ENCODE results near the gene CRACDL.
"Not testable (repeated sequence)": the region's sequence is repeated elsewhere in the genome, so short reads cannot be mapped to it uniquely, and the experiment has no call there.

Gene CRACDL

GRCh38 chr2:98907385-98907784, 28.6 kb downstream of the CRACDL start:
- DNase-seq = no peak

- no peak for DNase-seq
Measured at GRCh38 chr2:98903767-98904485, 32.1 kb downstream of the CRACDL start.

- DNase-seq = no peak
Measured at GRCh38 chr2:98903064-98903355, 33.0 kb downstream of the CRACDL start.

GRCh38 chr2:98902209-98903063, 33.6 kb downstream of the CRACDL start:
- DNase-seq = no peak

- no peak for DNase-seq
Measured at GRCh38 chr2:98901702-98902101, 34.3 kb downstream of the CRACDL start.

GRCh38 chr2:98901291-98901690, 34.7 kb downstream of the CRACDL start:
- DNase-seq = no peak

- DNase-seq = no peak
Measured at GRCh38 chr2:98900721-98901120, 35.3 kb downstream of the CRACDL start.

GRCh38 chr2:98899703-98900078, 36.3 kb downstream of the CRACDL start:
- not testable (repeated sequence) for DNase-seq

- no peak for DNase-seq
Measured at GRCh38 chr2:98899041-98899702, 36.9 kb downstream of the CRACDL start.

GRCh38 chr2:98898423-98898841, 37.6 kb downstream of the CRACDL start:
- DNase-seq = no peak

- DNase-seq = no peak
Measured at GRCh38 chr2:98897746-98898145, 38.3 kb downstream of the CRACDL start.

GRCh38 chr2:98896944-98897343, 39.1 kb downstream of the CRACDL start:
- no peak for DNase-seq

GRCh38 chr2:98896416-98896815, 39.6 kb downstream of the CRACDL start:
- DNase-seq = no peak

- DNase-seq = no peak
Measured at GRCh38 chr2:98895901-98896300, 40.1 kb downstream of the CRACDL start.

GRCh38 chr2:98895221-98895620, 40.8 kb downstream of the CRACDL start:
- no peak for DNase-seq

- no peak for DNase-seq
Measured at GRCh38 chr2:98894331-98895000, 41.6 kb downstream of the CRACDL start.

GRCh38 chr2:98893911-98894321, 42.1 kb downstream of the CRACDL start:
- no peak for DNase-seq

- no peak for DNase-seq
Measured at GRCh38 chr2:98892871-98893270, 43.2 kb downstream of the CRACDL start.

- no peak for DNase-seq
Measured at GRCh38 chr2:98891591-98891990, 44.4 kb downstream of the CRACDL start.

GRCh38 chr2:98886066-98886554, 49.9 kb downstream of the CRACDL start:
- no peak for DNase-seq

- DNase-seq = no peak
Measured at GRCh38 chr2:98884658-98885057, 51.4 kb downstream of the CRACDL start.

- no peak for DNase-seq
Measured at GRCh38 chr2:98883780-98884211, 52.2 kb downstream of the CRACDL start.
